ENCODE measurements around the gene HIPK2. TPM values are rescaled to one million over a fixed set of nuclear protein-coding genes. Genes with fewer than 3 reads are reported as not detected.

Gene HIPK2
- total and polyA plus RNA-seq, 2 of the 4 experiments (the other 2 are of a cell fraction) = 22.0 to 27.1 TPM

GRCh38 chr7:139669106-139670061 lies 108.4 kb downstream of the HIPK2 start (continued):
- TF ChIP-seq RAD21 (IDR thresholded peaks at IDR 0.05; ENCODE audit: low read length) (no peak), MAZ (IDR thresholded peaks at IDR 0.05; ENCODE audit: borderline replicate concordance, low read depth, low read length) (no peak)

GRCh38 chr7:139667377-139667776 lies 110.4 kb downstream of the HIPK2 start:
- Histone ChIP-seq H3K9me1 (ENCODE audit: insufficient read depth, low read length) (peaks cover 20% of the 10 kb centered on the region), H3K36me3 (ENCODE audit: control insufficient read depth, insufficient read depth, low read length) (peaks cover 15% of the 10 kb centered on the region; the same call in 1 of the 2 replicates), H3K23ac (ENCODE audit: low read depth, low read length) (no peak overlapping the region), H3K4me3 (ENCODE audit: insufficient read depth, low read depth, low read length) (no peak overlapping the region), H3K4me1 (ENCODE audit: control insufficient read depth, insufficient read depth, low read length) (peaks cover 5% of the 10 kb centered on the region), H3K14ac (replicated peaks; ENCODE audit: low read depth, low read length) (0 out of 2 replicates have a peak overlapping the region, but pooled peaks have one; percentile 55), H4K91ac (ENCODE audit: insufficient read depth, low read depth, low read length) (no peak overlapping the region), H4K20me1 (ENCODE audit: insufficient read depth, low read length) (peaks cover 51% of the 10 kb centered on the region), H3K18ac (ENCODE audit: low read depth, low read length) (no peak overlapping the region), H2AK5ac (ENCODE audit: low read depth, low read length) (no peak overlapping the region), H3K56ac (ENCODE audit: extremely low read depth, insufficient read depth, low read length) (no peak overlapping the region), H3K27ac (ENCODE audit: insufficient read depth, low read length) (no peak overlapping the region), H3K27me3 (ENCODE audit: control insufficient read depth, insufficient read depth, low read length) (no peaks in the 10 kb centered on the region), H2AFZ (replicated peaks; ENCODE audit: low read length, poor library complexity) (no peak overlapping the region), H3K4ac (ENCODE audit: low read depth, low read length) (no peak overlapping the region), H2BK5ac (ENCODE audit: low read depth, low read length, poor library complexity, severe bottlenecking) (no peak overlapping the region), H3K9ac (ENCODE audit: low read depth, low read length) (no peak overlapping the region), H3K79me1 (ENCODE audit: low read depth in 1 of 2, low read length in 2 of 2) (peaks cover 43 to 86% of the 10 kb centered on the region in 2 experiments), H2BK120ac (ENCODE audit: low read depth, low read length) (no peak overlapping the region), H4K5ac (ENCODE audit: low read depth, low read length) (no peak overlapping the region), H2BK15ac (ENCODE audit: low read depth, low read length) (no peak overlapping the region), H2AK9ac (replicated peaks; ENCODE audit: low read depth, low read length, poor library complexity) (no peak overlapping the region), H2BK20ac (ENCODE audit: low read depth, low read length) (no peak overlapping the region), H4K8ac (ENCODE audit: low read depth in 2 of 2, low read length in 2 of 2) (no peak overlapping the region), H3K4me2 (ENCODE audit: low read depth, low read length) (no peak overlapping the region), H3K9me3 (ENCODE audit: control insufficient read depth, insufficient read depth, low read length) (no peaks in the 10 kb centered on the region)
- in situ Hi-C loops (cut with MboI; ENCODE audit: low sequenced_read_pairs) = no loop called here
- CTCF ChIA-PET = interaction anchor here (0.9 kb wide), 1 partner anchor 22 kb away, joined by 3 read pairs; no protein-coding TSS in a partner anchor
- POLR2A ChIA-PET (ENCODE audit: unreplicated experiment) = no interaction called here
- no peak for DNase-seq
- BruUV-seq (replicated peaks) = no TSS peak
- intact Hi-C loops (cut with micrococcal nuclease) = no loop called here
- WGBS, 2 experiments (ENCODE audit: extremely low coverage in 2 of 2, insufficient read length in 1 of 2) = no CpG with 5 or more reads among the region's 1 CpG
- dilution Hi-C loops (cut with HindIII; ENCODE audit: low sequenced_read_pairs, unreplicated experiment) = no loop called here
- ATAC-seq (ENCODE audit: low read depth) = no peak
- no peak for TF ChIP-seq CEBPB (IDR thresholded peaks at IDR 0.05; ENCODE audit: low read depth, low read length)
- no peak for TF ChIP-seq MAFK (IDR thresholded peaks at IDR 0.05; ENCODE audit: low read depth, low read length)
- no peak for TF ChIP-seq RCOR1 (IDR thresholded peaks at IDR 0.05; ENCODE audit: insufficient replicate concordance, low read length)
- no peak for TF ChIP-seq MXI1 (IDR thresholded peaks at IDR 0.05; ENCODE audit: borderline replicate concordance, low read depth, low read length)
- TF ChIP-seq NFE2L2 (IDR thresholded peaks at IDR 0.05; ENCODE audit: low read depth, low read length) = no peak
- TF ChIP-seq FOS (IDR thresholded peaks at IDR 0.05; ENCODE audit: low read depth, low read length) = no peak
- no peak for TF ChIP-seq CHD1 (IDR thresholded peaks at IDR 0.05; ENCODE audit: low read depth, low read length)
- no peak for TF ChIP-seq CTCF (conservative IDR thresholded peaks at IDR 0.05; ENCODE audit: low read depth, low read length)
- no peak for TF ChIP-seq RFX5 (IDR thresholded peaks at IDR 0.05; ENCODE audit: low read depth, low read length)
- no peak for TF ChIP-seq SMC3 (IDR thresholded peaks at IDR 0.05; ENCODE audit: low read depth, low read length)
- TF ChIP-seq POLR2A (IDR thresholded peaks at IDR 0.05; ENCODE audit: low read depth, low read length) = no peak

All from IMR-90 (cell line).